Spleen (tissue), 7 donors: ENCODE results near the gene ORMDL2.

Source experiments
- CTCF ChIP-seq, 11 experiments: fragments of 200-600 bp in 7 of 11; fragments of 450-650 bp in 4 of 11; sonication (generic) in 4 of 11; IDR thresholded peaks in 8 of 11; conservative IDR thresholded peaks in 3 of 11; 1 replicate in 7 of 11; 2 replicates in 4 of 11; pipeline versions ENCODE4 v1.4.0 to v1.8.0; 2016 to 2021; ENCODE audit warnings: antibody characterized with exemption in 11 of 11, inconsistent platforms in 4 of 11, mild to moderate bottlenecking in 1 of 11
- POLR2A ChIP-seq, 3 donors: fragments of 450-650 bp; IDR thresholded peaks; one replicate each; pipeline ENCODE4 v1.5.1; 2017; ENCODE audit warnings: antibody characterized with exemption in 3 of 3, mild to moderate bottlenecking in 1 of 3
- POLR2AphosphoS5 ChIP-seq, 3 donors: sonication (generic); formaldehyde crosslinking; IDR thresholded peaks; one replicate each; pipeline ENCODE4 v1.5.1; 2017; ENCODE audit warnings: antibody characterized with exemption in 3 of 3
- donor health status: DM: no; HTN: no; CAD: no; lungs with moderate emphysema.
- donor health status: DM: no; HTN: no; CAD: no.
- donor health status: DM: no; HTN: no; CAD: no.

GRCh38 chr12:55839345-55840140 is 21.7 kb downstream of the ORMDL2 start:
- TF ChIP-seq CTCF (IDR thresholded peaks at IDR 0.05 in 8 of 11, conservative IDR thresholded peaks at IDR 0.05 in 3 of 11) (no peak), POLR2A (IDR thresholded peaks at IDR 0.05) (no peak), POLR2AphosphoS5 (IDR thresholded peaks at IDR 0.05) (peak in 2 of 3 donors; percentile 25 to 37)
